GM18505 (cell line): ENCODE measurements around the gene ITGB2.

Experiments
- ATAC-seq: cut with Tn5 transposase; IDR thresholded peaks from one replicate; pipeline ENCODE4 v1.9.1; 2021; ENCODE audit not compliant: unreplicated experiment
- POLR2A ChIP-seq: IDR thresholded peaks from 4 replicates; pipeline ENCODE4 v1.6.1; 2011; ENCODE audit warnings: borderline replicate concordance; ENCODE audit not compliant: insufficient read depth, insufficient read length; ENCODE audit errors: extremely low read depth

Gene ITGB2

GRCh38 chr21:44920694-44921604 lies at the start of gene ITGB2:
Gene ITGB2, minus strand, starts transcription at chr21:44920899. Its CDS starts 10,117 bp downstream, at chr21:44910782.
- ATAC-seq: no peak
- peak; percentile 17 for TF ChIP-seq POLR2A

GRCh38 chr21:44969931-44970755 lies 49.4 kb upstream of the ITGB2 start:
- no peak for TF ChIP-seq POLR2A
- no peak for ATAC-seq

GRCh38 chr21:44969066-44969670 lies 48.5 kb upstream of the ITGB2 start:
- ATAC-seq: no peak
- TF ChIP-seq POLR2A: no peak

- ATAC-seq: no peak
- TF ChIP-seq POLR2A: no peak
Measured at GRCh38 chr21:44967082-44968047, 46.7 kb upstream of the ITGB2 start.

- no peak for TF ChIP-seq POLR2A
- no peak for ATAC-seq
Measured at GRCh38 chr21:44966135-44967081, 45.7 kb upstream of the ITGB2 start.

- TF ChIP-seq POLR2A: no peak
- ATAC-seq: no peak
Measured at GRCh38 chr21:44965251-44966022, 44.7 kb upstream of the ITGB2 start.

GRCh38 chr21:44964381-44964780 lies 43.7 kb upstream of the ITGB2 start:
- ATAC-seq: no peak
- TF ChIP-seq POLR2A: no peak

- no peak for TF ChIP-seq POLR2A
- no peak for ATAC-seq
Measured at GRCh38 chr21:44962403-44962966, 41.8 kb upstream of the ITGB2 start.

GRCh38 chr21:44960141-44961092 lies 39.7 kb upstream of the ITGB2 start:
- TF ChIP-seq POLR2A: no peak
- no peak for ATAC-seq
